A549 (cell line): Measurements from ENCODE around the gene NFATC2.

Source experiments
- CBX2 ChIP-seq: fragments of 200-600 bp; sonication (generic); IDR thresholded peaks from 2 replicates; pipeline ENCODE4 v1.6.1; 2016; ENCODE audit warnings: low read depth, mild to moderate bottlenecking, borderline replicate concordance
- EP300 ChIP-seq, 2 experiments: fragments of >200 bp; sonication (Bioruptor Twin); formaldehyde crosslinking; IDR thresholded peaks; 2 replicates in 1 of 2; 3 replicates in 1 of 2; pipeline ENCODE4 v1.6.1; 2016 to 2017
- HDAC2 ChIP-seq: fragments of 200-600 bp; sonication (generic); IDR thresholded peaks from 2 replicates; pipeline ENCODE4 v1.6.1; 2016
- HOXB5 ChIP-seq: fragments of 250-450 bp; sonication (Bioruptor Pico); IDR thresholded peaks from 2 replicates; pipeline ENCODE4 v1.5.0; 2020; ENCODE audit warnings: mild to moderate bottlenecking, moderate library complexity
- MAFK ChIP-seq: fragments of 450-650 bp; IDR thresholded peaks from 2 replicates; pipeline ENCODE4 v1.6.1; 2014; ENCODE audit not compliant: partially characterized antibody
- RNF2 ChIP-seq: fragments of 200-600 bp; sonication (generic); IDR thresholded peaks from 2 replicates; pipeline ENCODE4 v1.6.1; 2016; ENCODE audit warnings: low read depth, mild to moderate bottlenecking, antibody characterized with exemption, moderate library complexity, borderline replicate concordance
- SMC3 ChIP-seq: fragments of >200 bp; sonication (Bioruptor Twin); formaldehyde crosslinking; IDR thresholded peaks from 3 replicates; pipeline ENCODE4 v1.6.1; 2018; ENCODE audit warnings: inconsistent platforms
- TF ChIP-seq, protein P1 (sequence below): fragments of >200 bp; sonication (Bioruptor Twin); formaldehyde crosslinking; IDR thresholded peaks from 3 replicates; pipeline ENCODE4 v1.5.1; 2016
- TF ChIP-seq, protein P2 (sequence below): fragments of 200-600 bp; sonication (generic); IDR thresholded peaks from 2 replicates; pipeline ENCODE4 v1.6.1; 2016; ENCODE audit warnings: antibody characterized with exemption, mild to moderate bottlenecking, moderate library complexity
- TF ChIP-seq, protein P3 (sequence below): fragments of 150-350 bp; IDR thresholded peaks from 2 replicates; pipeline ENCODE4 v1.6.1; 2014; ENCODE audit warnings: low read depth, mild to moderate bottlenecking, low read length
- TF ChIP-seq, protein P4 (sequence below): IDR thresholded peaks from 2 replicates; pipeline ENCODE4 v1.6.1; 2012

DNA sequence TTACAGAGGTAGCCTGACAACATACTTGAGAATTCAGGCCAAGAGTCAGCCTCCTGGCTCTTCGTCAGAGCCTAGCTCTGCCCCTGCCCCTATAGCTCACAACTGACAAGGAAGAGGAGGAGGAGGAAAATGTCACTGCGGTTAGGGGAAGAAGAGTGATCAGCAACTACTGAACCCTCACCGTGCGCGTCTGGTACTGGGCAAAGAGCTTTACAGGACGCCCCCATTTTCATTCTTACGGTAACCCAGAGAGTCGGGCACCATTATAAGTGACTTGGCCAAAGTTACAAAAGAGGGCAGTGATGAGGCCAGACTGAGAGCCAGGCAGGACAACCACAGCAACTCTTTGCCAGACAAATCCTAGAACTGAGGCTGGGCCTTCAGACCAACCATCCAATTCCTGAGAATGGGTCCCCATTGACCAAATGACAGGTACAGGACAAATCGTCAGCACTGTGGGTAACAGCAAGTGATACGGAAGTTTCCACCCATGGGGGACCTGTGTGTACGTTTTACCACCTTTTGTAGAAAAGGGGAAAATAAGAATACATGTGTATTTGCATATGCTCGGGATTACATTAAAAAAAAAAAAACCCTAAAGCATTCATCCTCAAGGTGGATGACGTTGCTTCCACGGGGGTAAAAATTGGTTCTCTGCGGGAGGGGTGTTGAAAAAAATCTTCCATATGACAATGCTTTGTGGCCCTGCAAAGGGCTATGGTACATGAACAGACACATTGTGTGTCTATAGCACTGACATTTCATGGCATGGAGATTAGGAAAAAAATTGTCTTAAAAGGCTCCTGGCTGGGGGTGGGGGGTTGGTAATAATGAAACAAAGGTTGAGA is 118.0 kb downstream of the NFATC2 start:
- TF ChIP-seq, protein P1, sequence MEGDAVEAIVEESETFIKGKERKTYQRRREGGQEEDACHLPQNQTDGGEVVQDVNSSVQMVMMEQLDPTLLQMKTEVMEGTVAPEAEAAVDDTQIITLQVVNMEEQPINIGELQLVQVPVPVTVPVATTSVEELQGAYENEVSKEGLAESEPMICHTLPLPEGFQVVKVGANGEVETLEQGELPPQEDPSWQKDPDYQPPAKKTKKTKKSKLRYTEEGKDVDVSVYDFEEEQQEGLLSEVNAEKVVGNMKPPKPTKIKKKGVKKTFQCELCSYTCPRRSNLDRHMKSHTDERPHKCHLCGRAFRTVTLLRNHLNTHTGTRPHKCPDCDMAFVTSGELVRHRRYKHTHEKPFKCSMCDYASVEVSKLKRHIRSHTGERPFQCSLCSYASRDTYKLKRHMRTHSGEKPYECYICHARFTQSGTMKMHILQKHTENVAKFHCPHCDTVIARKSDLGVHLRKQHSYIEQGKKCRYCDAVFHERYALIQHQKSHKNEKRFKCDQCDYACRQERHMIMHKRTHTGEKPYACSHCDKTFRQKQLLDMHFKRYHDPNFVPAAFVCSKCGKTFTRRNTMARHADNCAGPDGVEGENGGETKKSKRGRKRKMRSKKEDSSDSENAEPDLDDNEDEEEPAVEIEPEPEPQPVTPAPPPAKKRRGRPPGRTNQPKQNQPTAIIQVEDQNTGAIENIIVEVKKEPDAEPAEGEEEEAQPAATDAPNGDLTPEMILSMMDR, result no peak
- TF ChIP-seq EP300 (IDR thresholded peaks at IDR 0.05) (no peak), HOXB5 (CRISPR knock-in tag) (no peak), SMC3 (no peak), RNF2 (no peak), CBX2 (no peak), MAFK (no peak), HDAC2 (no peak)
- TF ChIP-seq, protein P2, sequence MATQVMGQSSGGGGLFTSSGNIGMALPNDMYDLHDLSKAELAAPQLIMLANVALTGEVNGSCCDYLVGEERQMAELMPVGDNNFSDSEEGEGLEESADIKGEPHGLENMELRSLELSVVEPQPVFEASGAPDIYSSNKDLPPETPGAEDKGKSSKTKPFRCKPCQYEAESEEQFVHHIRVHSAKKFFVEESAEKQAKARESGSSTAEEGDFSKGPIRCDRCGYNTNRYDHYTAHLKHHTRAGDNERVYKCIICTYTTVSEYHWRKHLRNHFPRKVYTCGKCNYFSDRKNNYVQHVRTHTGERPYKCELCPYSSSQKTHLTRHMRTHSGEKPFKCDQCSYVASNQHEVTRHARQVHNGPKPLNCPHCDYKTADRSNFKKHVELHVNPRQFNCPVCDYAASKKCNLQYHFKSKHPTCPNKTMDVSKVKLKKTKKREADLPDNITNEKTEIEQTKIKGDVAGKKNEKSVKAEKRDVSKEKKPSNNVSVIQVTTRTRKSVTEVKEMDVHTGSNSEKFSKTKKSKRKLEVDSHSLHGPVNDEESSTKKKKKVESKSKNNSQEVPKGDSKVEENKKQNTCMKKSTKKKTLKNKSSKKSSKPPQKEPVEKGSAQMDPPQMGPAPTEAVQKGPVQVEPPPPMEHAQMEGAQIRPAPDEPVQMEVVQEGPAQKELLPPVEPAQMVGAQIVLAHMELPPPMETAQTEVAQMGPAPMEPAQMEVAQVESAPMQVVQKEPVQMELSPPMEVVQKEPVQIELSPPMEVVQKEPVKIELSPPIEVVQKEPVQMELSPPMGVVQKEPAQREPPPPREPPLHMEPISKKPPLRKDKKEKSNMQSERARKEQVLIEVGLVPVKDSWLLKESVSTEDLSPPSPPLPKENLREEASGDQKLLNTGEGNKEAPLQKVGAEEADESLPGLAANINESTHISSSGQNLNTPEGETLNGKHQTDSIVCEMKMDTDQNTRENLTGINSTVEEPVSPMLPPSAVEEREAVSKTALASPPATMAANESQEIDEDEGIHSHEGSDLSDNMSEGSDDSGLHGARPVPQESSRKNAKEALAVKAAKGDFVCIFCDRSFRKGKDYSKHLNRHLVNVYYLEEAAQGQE, result no peak
- TF ChIP-seq, protein P3, sequence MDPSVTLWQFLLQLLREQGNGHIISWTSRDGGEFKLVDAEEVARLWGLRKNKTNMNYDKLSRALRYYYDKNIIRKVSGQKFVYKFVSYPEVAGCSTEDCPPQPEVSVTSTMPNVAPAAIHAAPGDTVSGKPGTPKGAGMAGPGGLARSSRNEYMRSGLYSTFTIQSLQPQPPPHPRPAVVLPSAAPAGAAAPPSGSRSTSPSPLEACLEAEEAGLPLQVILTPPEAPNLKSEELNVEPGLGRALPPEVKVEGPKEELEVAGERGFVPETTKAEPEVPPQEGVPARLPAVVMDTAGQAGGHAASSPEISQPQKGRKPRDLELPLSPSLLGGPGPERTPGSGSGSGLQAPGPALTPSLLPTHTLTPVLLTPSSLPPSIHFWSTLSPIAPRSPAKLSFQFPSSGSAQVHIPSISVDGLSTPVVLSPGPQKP, result no peak
- TF ChIP-seq, protein P4, sequence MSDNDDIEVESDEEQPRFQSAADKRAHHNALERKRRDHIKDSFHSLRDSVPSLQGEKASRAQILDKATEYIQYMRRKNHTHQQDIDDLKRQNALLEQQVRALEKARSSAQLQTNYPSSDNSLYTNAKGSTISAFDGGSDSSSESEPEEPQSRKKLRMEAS, result no peak
